Tongue (tissue), 2 donors: ENCODE results near the gene VPS13D. TPM values are rescaled to one million over a fixed set of nuclear protein-coding genes. Genes with fewer than 3 reads are reported as not detected.

Source experiments
- DNase-seq: peaks from one replicate; pipeline ENCODE4 v3.0.0-alpha.2; 2015
- total RNA-seq: library from RNA; depleted of rRNA; stranded (reverse); fragments of >200 nt; gene quantifications from one replicate; pipeline ENCODE4 v1.2.3, GENCODE V29; 2014

Gene VPS13D
- total RNA-seq, 1 donor from 2014 or later = 74.1 TPM

GRCh38 chr1:12539705-12540579 is 310.1 kb downstream of the VPS13D start:
- peak; percentile 68 for DNase-seq

DNA sequence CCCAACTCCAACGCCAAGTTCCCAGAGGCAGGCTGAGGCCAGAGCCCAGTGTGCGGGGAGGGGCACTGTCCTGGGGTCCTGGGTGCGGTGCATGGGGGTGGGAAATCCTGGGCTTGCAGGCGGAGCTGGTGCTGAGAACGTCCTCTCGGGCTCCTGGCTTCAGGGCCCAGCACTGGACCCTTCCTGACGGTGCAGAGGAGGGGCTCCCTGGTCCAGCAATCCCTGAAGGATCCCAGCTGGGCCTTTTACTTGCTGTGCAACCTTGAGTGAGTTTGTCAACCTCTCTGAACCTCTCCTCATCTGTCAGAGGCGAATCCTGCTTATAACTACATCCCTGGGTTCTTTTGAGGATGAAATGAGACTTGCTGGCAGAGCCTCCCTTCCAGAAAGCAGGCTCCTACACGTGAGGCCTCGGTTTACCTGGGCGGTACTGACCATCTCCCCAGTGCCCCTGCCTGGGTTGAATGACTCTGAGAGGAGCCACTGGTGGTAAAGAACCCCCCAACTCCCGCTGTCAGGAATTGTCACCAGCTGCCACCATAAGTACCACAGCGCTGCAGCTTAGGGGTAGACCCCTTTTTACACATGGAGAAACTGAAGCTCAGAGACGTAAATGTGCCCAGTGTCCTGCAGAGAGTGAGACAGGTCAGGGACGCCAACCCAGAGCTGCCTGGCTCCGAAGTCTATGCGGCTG is 310.9 kb downstream of the VPS13D start:
- DNase-seq = no peak

DNA sequence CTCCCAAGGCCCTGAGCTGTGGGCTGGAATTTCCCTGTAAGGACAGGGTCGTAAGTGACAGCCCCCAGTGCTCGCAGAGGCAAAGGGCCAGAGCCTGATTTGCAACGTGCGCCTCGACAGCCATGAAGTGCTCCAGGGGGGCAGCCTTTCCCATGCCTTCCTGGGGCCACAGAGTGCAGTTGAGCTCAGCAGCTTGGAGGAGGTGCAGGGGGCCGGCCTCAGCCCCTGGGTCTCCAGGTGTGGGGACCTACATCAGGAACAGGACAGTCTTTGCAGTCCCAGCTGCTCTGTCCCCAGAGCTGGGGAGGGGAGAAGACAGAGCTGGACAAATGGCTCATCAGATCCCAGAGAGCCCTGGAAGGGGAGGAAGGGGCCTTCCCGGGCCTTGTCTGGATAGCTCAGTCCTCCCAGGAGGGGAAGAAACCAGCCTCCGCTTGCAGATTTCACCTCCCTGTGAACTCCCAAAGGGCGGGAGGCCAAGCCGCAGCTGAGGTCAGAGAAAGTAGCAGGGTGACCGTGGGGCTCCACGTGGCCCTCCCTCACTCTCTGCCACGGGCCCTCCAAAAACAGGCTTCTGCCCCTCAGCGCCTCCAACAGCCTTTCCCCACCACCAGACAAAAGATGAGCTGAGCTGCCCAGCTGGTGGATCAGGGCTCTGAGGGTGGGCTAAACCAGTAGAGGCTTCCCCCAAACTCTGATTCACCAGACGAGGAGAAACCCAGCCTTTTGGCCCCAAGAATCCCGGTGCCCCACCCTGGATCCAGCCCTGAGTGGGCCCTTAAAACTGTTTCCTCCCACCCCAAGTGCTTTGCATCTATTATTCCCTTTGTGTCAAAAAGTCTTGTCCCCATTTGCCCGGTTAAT is 311.7 kb downstream of the VPS13D start:
- DNase-seq = no peak

DNA sequence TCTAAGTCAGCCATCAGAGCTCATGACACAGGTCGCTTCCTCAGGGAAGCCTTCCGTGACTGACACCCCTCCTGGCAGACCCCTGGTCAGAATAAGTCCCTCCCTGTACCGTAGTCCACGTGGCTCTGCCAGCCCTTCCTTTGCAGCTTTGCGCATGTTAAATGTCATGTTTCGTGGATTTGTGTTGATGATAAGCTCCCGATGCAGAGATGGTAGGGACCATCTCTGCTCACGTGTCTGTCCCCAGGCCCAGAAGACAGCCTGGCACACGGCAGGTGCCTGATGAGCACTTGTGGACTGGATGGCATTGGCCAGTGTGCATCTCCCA is 312.3 kb downstream of the VPS13D start:
- no peak for DNase-seq

GRCh38 chr1:12542616-12543592 is 313.1 kb downstream of the VPS13D start:
- DNase-seq = no peak

DNA sequence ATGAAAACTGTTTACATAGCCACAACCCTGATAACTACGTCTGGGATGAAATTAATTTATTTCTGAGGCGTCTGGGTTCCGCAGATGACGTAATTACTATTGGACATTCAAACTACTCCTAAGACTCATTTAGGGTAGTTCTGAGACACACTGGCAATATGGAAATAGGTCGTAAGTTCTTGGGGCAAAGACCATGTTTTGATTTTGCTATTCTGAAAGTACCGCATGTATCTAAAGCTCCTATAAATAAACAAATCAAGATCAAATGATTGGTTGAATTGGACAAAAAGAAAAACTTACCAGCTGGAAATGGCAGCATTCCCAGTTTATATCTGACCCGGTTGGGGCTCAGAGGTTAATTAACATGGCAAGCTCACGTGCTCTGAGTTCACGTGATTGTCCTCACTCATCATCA is 313.9 kb downstream of the VPS13D start:
- DNase-seq = no peak

GRCh38 chr1:12544357-12544756 is 314.5 kb downstream of the VPS13D start:
- DNase-seq = no peak

DNA sequence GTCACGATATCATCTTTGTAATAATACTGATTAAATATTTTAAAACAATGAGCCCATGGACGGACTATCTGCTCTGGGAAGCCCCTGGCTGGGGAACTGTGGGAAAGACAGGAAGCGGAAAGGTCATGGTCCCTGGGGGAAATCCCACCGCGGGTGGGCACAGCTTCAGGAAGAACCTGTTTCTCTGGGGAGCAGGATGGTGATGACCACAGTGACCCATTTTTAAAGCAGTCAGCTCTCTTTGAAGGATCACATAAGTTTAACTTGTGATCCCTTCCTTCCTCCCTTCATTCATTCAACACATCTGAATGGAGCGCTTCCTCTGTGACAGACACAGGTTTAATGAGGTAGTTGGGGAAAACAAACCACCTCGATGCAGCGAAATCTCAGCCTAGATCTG is 315.2 kb downstream of the VPS13D start:
- DNase-seq = no peak

- DNase-seq = peak; percentile 49
Observed at GRCh38 chr1:12546771-12547585, 317.1 kb downstream of the VPS13D start.

- DNase-seq = no peak
Observed at GRCh38 chr1:12547586-12548225, 317.9 kb downstream of the VPS13D start.

DNA sequence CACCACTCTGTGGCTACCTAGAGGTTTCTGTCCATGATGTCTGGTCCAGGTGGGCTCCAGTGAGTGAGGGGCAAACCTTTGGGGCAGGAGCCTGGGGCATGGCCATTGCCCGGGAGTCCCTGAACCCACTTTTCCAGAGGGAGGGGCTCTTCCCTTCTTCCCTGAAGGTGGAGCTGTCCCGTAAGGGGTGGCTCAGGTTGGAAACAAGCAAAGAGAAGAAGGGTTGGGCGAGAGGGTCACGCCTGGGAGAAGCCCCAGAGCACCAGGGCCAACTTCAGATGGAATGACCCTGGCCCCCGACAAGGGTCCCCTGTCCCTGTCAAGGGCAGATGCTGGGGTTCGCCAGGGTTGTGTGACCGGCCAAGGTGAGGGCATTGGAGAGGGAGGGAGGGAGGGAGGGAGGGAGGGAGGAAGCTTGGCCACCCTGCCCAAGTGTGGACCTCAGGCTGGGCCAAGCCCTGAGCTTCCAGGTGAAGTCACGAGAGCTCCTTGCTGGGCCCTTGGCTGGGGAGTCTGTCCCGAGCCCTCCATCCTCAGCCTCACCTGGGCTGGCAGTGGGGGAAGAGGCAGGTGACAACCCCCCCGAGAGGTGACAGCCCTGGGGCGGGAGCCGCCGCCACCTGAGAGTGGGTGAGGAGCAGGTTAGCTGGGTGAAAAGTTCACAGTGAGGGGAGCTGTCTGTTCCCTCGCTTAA is 318.6 kb downstream of the VPS13D start:
- no peak for DNase-seq

- peak; percentile 53 for DNase-seq
Observed at GRCh38 chr1:12548973-12549459, 319.2 kb downstream of the VPS13D start.

GRCh38 chr1:12549460-12550349 is 319.9 kb downstream of the VPS13D start:
- DNase-seq = peak; percentile 80

DNA sequence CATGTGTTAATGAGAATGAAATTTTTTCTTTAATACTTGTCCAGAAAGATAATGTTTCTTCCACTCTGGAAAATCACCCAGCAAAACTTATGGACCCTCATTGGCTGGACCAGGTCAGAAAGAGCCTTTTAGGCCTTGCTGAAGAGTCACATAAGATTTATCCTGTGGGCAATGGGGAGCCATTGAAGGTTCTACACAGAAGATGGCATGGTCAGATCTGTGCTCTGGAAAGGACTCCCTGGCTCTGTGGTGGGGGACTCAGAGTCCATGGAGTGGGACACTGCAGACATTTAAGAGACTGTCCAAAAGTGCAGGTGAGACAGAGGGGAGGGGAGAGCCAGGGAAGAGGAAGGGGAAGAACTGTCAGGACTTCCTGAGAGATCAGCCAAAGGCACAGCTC is 321.8 kb downstream of the VPS13D start:
- no peak for DNase-seq

DNA sequence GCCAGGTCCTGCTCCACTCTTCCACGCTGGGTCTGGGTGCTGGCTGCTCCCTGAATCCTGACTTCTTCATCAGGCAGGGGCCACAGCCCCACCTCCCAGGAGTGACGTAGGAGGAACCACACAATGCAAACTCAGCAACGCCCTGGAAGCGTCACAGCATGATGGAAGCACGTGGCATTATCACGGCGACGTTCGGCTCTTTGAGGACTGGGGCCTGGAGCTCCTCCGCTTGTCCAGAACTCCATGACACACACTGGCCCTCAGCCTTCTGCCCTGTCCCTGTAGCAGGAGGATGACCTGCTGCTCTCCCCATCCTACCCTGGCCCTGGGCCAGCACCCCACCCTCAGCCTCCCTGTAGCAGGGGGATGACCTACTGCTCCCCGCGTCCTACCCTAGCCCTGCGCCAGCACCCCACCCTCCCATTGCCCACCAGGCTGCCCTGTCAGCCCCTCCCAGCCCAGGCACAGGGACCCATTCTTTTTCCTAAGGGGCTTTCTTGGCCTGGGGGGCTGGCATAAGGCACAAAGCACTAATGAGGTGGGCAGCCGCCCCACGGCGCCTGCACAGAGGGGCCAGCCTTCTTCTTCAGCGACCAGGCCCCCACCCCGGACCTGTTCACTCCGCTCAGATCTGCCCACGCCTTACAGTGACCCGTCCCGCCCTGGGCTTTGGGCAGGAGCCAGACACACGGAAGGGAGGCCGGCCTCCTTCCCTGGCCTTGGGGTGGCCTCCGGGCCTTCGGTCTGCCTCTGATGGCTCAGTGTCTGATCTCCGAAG is 322.5 kb downstream of the VPS13D start:
- DNase-seq = no peak

DNA sequence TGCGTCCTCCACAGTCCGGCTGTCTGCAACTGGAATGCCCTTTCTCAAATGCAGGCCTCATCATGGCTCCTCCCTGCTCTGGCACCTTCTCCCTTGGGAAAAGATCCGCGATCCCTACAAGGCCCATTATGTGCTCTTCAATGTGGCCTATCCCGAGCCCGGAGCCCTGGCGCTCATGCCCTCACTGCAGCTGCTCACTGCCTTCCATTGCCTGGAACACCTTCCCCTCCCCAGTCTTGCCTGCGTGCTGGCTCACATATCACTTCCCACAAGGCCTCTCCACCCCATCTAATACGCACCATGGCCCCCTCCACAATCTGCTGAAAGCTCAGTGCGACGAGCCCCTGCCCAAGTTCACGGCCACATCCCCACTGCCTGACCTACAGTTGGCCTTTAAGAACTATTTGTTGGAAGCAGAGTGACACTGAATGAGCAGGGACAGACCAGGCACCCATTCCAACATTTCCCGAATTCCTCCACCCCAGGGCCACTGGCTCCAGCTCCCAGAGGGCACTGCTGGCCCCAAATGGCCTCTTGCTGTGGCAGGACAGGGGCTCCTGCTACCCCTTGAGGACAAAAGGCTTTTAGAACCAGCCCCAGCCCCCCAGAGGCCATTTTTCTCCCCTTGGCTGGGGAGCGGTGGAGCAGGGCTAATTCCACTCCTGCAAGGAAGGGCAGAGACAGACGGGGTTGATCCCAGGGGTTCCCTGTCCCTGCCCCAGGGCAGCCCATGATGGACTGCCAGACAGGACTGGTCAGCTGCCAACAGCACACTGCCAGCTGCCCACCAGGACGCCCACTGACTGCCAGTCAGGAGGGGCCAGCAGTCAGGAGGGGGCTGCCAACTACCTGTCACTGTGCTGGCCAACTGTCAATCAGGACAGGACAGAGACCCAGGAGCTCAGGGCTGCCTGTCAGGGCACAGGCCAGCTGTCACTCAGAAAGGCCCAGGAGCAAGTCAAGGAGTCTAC is 323.4 kb downstream of the VPS13D start:
- DNase-seq = peak; percentile 53
